H7 (cell line): ENCODE results near the gene FSTL4. TPM values are rescaled to one million over a fixed set of nuclear protein-coding genes. Genes with fewer than 3 reads are reported as not detected.
A peak's percentile ranks its signal among the peaks of the same experiment; 100 is the strongest.
"Not testable (repeated sequence)": the region's sequence is repeated elsewhere in the genome, so short reads cannot be mapped to it uniquely, and the experiment has no call there.

Source experiments
- DNase-seq: peaks from one replicate; pipeline ENCODE4 v3.0.0; 2012
- H3K27me3 ChIP-seq: 2 replicates; pipeline ENCODE4 v1.6.0; 2011; ENCODE audit warnings: mild to moderate bottlenecking, low read length; ENCODE audit not compliant: control insufficient read depth, insufficient read depth
- H3K36me3 ChIP-seq: replicated peaks from 2 replicates; pipeline ENCODE4 v1.5.1; 2011; ENCODE audit warnings: low read length; ENCODE audit not compliant: control insufficient read depth, insufficient read depth
- H3K4me3 ChIP-seq: 2 replicates; pipeline ENCODE4 v1.5.1; 2011; ENCODE audit warnings: low read depth, mild to moderate bottlenecking, control low read depth, low read length, moderate library complexity; ENCODE audit not compliant: insufficient read depth
- total RNA-seq: library from RNA; depleted of rRNA; stranded (reverse); fragments of >200 nt; shearing (Covaris generic); gene quantifications from 2 replicates; pipeline ENCODE4 v1.2.3, GENCODE V29; 2014

The FSTL4 gene
- total RNA-seq, 1 experiment from 2014 or later, result 2.4 TPM

GRCh38 chr5:133227897-133228296 is 384.4 kb downstream of the FSTL4 start:
- no peak for DNase-seq
- Histone ChIP-seq H3K27me3 (no peaks in the 10 kb centered on the region), H3K4me3 (no peak overlapping the region), H3K36me3 (no peaks in the 10 kb centered on the region)

- H3K36me3 ChIP-seq, result no peaks in the 10 kb centered on the region
- no peak overlapping the region for H3K4me3 ChIP-seq
- DNase-seq, result peak; percentile 55
- H3K27me3 ChIP-seq, result no peaks in the 10 kb centered on the region
These were observed 385.3 kb downstream of the FSTL4 start for GRCh38 chr5:133227082-133227481.

GRCh38 chr5:133226186-133226585 is 386.2 kb downstream of the FSTL4 start:
- no peaks in the 10 kb centered on the region for H3K27me3 ChIP-seq
- DNase-seq, result peak; percentile 10
- no peaks in the 10 kb centered on the region for H3K36me3 ChIP-seq
- no peak overlapping the region for H3K4me3 ChIP-seq

GRCh38 chr5:133225671-133226152 is 386.6 kb downstream of the FSTL4 start:
- no peak for DNase-seq
- Histone ChIP-seq H3K4me3 (no peak overlapping the region), H3K36me3 (no peaks in the 10 kb centered on the region), H3K27me3 (no peaks in the 10 kb centered on the region)

- Histone ChIP-seq H3K36me3 (no peaks in the 10 kb centered on the region), H3K27me3 (no peaks in the 10 kb centered on the region), H3K4me3 (no peak overlapping the region)
- peak; percentile 32 for DNase-seq
These were observed 389.4 kb downstream of the FSTL4 start for GRCh38 chr5:133222979-133223378.

- peak; percentile 14 for DNase-seq
- Histone ChIP-seq H3K27me3 (no peaks in the 10 kb centered on the region), H3K36me3 (no peaks in the 10 kb centered on the region), H3K4me3 (no peak overlapping the region)
These were observed 389.8 kb downstream of the FSTL4 start for GRCh38 chr5:133222521-133222920.

- Histone ChIP-seq H3K27me3 (no peaks in the 10 kb centered on the region), H3K36me3 (no peaks in the 10 kb centered on the region), H3K4me3 (no peak overlapping the region)
- peak; percentile 14 for DNase-seq
These were observed 390.3 kb downstream of the FSTL4 start for GRCh38 chr5:133222040-133222439.

GRCh38 chr5:133220851-133221674 is 391.3 kb downstream of the FSTL4 start:
- peak; percentile 16 for DNase-seq
- no peaks in the 10 kb centered on the region for H3K36me3 ChIP-seq
- no peak overlapping the region for H3K4me3 ChIP-seq
- H3K27me3 ChIP-seq, result no peaks in the 10 kb centered on the region

- Histone ChIP-seq H3K36me3 (no peaks in the 10 kb centered on the region), H3K4me3 (no peak overlapping the region), H3K27me3 (no peaks in the 10 kb centered on the region)
- peak; percentile 28 for DNase-seq
These were observed 393.0 kb downstream of the FSTL4 start for GRCh38 chr5:133219296-133219695.

- H3K36me3 ChIP-seq, H3K4me3 ChIP-seq, H3K27me3 ChIP-seq, DNase-seq: not testable (repeated sequence)
These were observed 396.2 kb downstream of the FSTL4 start for GRCh38 chr5:133216138-133216537.

GRCh38 chr5:133214153-133214820 is 398.1 kb downstream of the FSTL4 start:
- Histone ChIP-seq H3K4me3 (no peak overlapping the region), H3K36me3 (no peaks in the 10 kb centered on the region), H3K27me3 (no peaks in the 10 kb centered on the region)
- no peak for DNase-seq

- Histone ChIP-seq H3K27me3 (no peaks in the 10 kb centered on the region), H3K36me3 (no peaks in the 10 kb centered on the region), H3K4me3 (no peak overlapping the region)
- DNase-seq, result no peak
These were observed 406.7 kb downstream of the FSTL4 start for GRCh38 chr5:133205649-133206048.

- Histone ChIP-seq H3K27me3 (no peaks in the 10 kb centered on the region), H3K4me3 (no peak overlapping the region), H3K36me3 (no peaks in the 10 kb centered on the region)
- no peak for DNase-seq
These were observed 407.1 kb downstream of the FSTL4 start for GRCh38 chr5:133205204-133205603.

GRCh38 chr5:133203317-133204305 is 408.7 kb downstream of the FSTL4 start:
- H3K36me3 ChIP-seq, result no peaks in the 10 kb centered on the region
- no peak overlapping the region for H3K4me3 ChIP-seq
- no peaks in the 10 kb centered on the region for H3K27me3 ChIP-seq
- no peak for DNase-seq
